Measurements from ENCODE around the gene BPNT1.

DNA sequence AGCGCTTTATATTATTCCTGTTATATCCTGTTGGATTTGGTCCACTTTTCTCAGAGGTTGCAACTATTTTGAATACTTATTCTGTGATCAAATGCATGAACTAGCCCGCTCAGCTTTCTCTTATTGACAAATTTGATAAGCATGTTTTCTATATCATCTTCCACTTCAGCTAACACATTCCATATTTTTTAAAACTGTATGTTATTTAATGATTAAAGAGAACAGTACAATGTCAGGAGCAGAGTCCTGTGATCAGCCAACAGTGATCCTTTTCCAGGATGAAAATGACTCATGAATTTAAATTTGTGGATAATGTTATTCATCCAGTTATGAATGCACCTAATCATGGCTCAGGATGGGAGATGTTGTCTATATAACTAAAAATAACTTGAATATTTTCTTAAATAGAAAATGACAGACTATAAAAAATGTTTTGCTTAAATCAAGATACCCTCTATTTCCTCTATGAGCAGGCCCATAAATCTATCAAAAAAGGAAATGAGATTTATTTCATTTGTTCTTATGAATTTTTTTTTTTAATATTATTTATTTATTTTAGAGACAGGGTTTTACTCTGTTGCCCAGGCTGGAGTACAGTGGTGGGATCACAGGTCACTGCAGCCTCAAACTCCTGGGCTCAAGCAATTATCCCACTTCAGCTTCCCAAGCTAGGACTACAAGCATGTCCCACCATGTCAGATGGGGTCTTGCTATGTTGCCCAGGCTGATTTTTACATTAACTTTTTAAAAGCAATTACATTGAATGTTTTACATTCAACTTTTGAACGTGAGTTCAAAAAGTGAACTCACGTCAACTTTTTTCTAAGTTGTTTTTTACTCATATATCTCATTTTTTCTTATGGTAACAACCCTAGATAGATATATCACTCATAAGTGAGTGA lies 12.5 kb downstream of the BPNT1 start:
- TF ChIP-seq POLR2AphosphoS5 (IDR thresholded peaks at IDR 0.05): no peak
- TF ChIP-seq POLR2A (IDR thresholded peaks at IDR 0.05): no peak
